ENCODE measurements around the gene SGK1. TPM values are rescaled to one million over a fixed set of nuclear protein-coding genes. Genes with fewer than 3 reads are reported as not detected.

SGK1 gene
- total RNA-seq, 1 donor from 2014 or later: 94.3 TPM

DNA sequence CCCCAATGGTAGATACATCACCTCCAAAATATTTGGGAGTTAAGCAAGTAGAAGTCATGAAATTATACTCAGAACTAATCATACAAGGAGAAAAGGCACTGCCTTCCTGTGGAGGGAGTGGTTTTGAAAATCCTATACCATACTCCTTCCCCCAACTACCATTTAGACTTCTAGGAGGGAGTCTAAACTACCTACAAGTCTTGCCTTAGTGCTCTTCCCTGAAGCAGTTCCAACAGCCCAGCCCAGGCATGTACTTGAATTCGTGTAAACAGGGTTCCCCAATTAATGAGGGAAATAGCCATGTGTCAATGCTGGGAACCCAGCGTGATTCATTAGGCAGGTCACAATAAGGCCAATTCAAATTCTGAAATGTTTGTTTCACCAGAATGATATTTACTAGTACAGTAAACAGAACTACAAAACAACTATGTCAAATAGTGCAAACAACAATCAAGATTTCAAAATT is 39.1 kb upstream of the SGK1 start:
- H3K36me3 ChIP-seq (ENCODE audit: control insufficient read depth, insufficient read depth, low read length): no peaks in the 10 kb centered on the region
- H3K27me3 ChIP-seq (ENCODE audit: control insufficient read depth, insufficient read depth, low read length): no peaks in the 10 kb centered on the region
- DNase-seq (ENCODE audit: low read depth): no peak
- H3K4me3 ChIP-seq (ENCODE audit: low read depth, low read length): no peak overlapping the region
- TF ChIP-seq, protein P1, sequence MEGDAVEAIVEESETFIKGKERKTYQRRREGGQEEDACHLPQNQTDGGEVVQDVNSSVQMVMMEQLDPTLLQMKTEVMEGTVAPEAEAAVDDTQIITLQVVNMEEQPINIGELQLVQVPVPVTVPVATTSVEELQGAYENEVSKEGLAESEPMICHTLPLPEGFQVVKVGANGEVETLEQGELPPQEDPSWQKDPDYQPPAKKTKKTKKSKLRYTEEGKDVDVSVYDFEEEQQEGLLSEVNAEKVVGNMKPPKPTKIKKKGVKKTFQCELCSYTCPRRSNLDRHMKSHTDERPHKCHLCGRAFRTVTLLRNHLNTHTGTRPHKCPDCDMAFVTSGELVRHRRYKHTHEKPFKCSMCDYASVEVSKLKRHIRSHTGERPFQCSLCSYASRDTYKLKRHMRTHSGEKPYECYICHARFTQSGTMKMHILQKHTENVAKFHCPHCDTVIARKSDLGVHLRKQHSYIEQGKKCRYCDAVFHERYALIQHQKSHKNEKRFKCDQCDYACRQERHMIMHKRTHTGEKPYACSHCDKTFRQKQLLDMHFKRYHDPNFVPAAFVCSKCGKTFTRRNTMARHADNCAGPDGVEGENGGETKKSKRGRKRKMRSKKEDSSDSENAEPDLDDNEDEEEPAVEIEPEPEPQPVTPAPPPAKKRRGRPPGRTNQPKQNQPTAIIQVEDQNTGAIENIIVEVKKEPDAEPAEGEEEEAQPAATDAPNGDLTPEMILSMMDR (IDR thresholded peaks at IDR 0.05; ENCODE audit: insufficient read depth, low read length, poor library complexity, severe bottlenecking): no peak

- Histone ChIP-seq H3K4me3 (ENCODE audit: low read depth, low read length) (no peak overlapping the region), H3K27me3 (ENCODE audit: control insufficient read depth, insufficient read depth, low read length) (no peaks in the 10 kb centered on the region), H3K36me3 (ENCODE audit: control insufficient read depth, insufficient read depth, low read length) (no peaks in the 10 kb centered on the region)
- DNase-seq (ENCODE audit: low read depth): no peak
- TF ChIP-seq, protein P1 (IDR thresholded peaks at IDR 0.05; ENCODE audit: insufficient read depth, low read length, poor library complexity, severe bottlenecking): no peak
Measured at GRCh38 chr6:134356405-134356804, 38.5 kb upstream of the SGK1 start.

DNA sequence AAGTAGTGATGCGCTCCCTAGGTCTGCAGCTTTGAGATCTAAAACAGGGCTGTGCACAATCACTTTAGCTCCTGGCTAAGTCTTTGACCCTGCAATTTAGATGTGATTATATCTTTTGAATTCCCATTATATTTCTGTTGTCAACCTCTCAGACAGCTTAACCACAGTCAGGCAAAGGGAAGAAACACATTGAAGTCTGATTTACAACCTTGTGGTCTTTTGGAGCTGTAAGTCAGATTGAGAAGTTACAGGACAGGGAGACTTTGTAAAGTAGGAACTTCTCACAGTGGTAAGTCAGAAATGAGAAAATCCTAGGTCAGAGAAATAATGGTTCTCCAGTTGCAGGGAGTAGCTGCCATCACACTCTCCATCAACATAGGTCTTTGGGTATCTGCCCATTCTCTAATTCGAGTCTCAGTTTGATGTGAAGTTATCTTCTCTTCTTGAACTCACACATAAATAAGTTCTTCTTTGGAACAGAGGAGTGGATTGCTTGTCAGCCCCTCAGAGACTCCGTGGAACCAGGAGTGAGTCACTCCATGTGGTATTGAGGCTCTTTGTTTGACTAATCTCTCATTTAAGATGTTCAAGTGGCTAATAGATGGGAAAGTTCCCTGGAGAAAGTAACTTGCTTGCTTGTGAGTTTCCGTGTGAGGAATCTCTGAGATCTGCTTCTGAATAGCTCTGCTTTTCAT is 35.0 kb upstream of the SGK1 start:
- no peak overlapping the region for H3K4me3 ChIP-seq (ENCODE audit: low read depth, low read length)
- TF ChIP-seq, protein P1 (IDR thresholded peaks at IDR 0.05; ENCODE audit: insufficient read depth, low read length, poor library complexity, severe bottlenecking): no peak
- no peak for DNase-seq (ENCODE audit: low read depth)
- H3K36me3 ChIP-seq (ENCODE audit: control insufficient read depth, insufficient read depth, low read length): no peaks in the 10 kb centered on the region
- H3K27me3 ChIP-seq (ENCODE audit: control insufficient read depth, insufficient read depth, low read length): no peaks in the 10 kb centered on the region

- TF ChIP-seq, protein P1 (IDR thresholded peaks at IDR 0.05; ENCODE audit: insufficient read depth, low read length, poor library complexity, severe bottlenecking): no peak
- H3K36me3 ChIP-seq (ENCODE audit: control insufficient read depth, insufficient read depth, low read length): no peaks in the 10 kb centered on the region
- H3K27me3 ChIP-seq (ENCODE audit: control insufficient read depth, insufficient read depth, low read length): no peaks in the 10 kb centered on the region
- no peak for DNase-seq (ENCODE audit: low read depth)
- H3K4me3 ChIP-seq (ENCODE audit: low read depth, low read length): no peak overlapping the region
Measured at GRCh38 chr6:134351615-134352474, 33.9 kb upstream of the SGK1 start.

- Histone ChIP-seq H3K4me3 (ENCODE audit: low read depth, low read length) (no peak overlapping the region), H3K27me3 (ENCODE audit: control insufficient read depth, insufficient read depth, low read length) (no peaks in the 10 kb centered on the region), H3K36me3 (ENCODE audit: control insufficient read depth, insufficient read depth, low read length) (no peaks in the 10 kb centered on the region)
- TF ChIP-seq, protein P1 (IDR thresholded peaks at IDR 0.05; ENCODE audit: insufficient read depth, low read length, poor library complexity, severe bottlenecking): no peak
- no peak for DNase-seq (ENCODE audit: low read depth)
Measured at GRCh38 chr6:134347885-134348805, 30.2 kb upstream of the SGK1 start.
